Epithelial cell of proximal tubule (primary cell): Measurements from ENCODE around the gene TRIM10. TPM values are rescaled to one million over a fixed set of nuclear protein-coding genes. Genes with fewer than 3 reads are reported as not detected.

ENCODE experiments used
- DNase-seq: peaks from one replicate; pipeline ENCODE4 v3.0.0-alpha.2; 2011; ENCODE audit warnings: low read depth
- H3K4me3 ChIP-seq: 2 replicates; pipeline ENCODE4 v1.5.1; 2011; ENCODE audit warnings: low read depth, mild to moderate bottlenecking, low read length
- total RNA-seq: library from RNA; depleted of rRNA; stranded (reverse); fragments of >200 nt; gene quantifications from 2 replicates; pipeline ENCODE4 v1.2.3, GENCODE V29; 2015
- TF ChIP-seq, protein P1 (sequence below): conservative IDR thresholded peaks from 2 replicates; pipeline ENCODE4 v1.5.1; 2012; ENCODE audit warnings: low read depth, mild to moderate bottlenecking, low read length

TRIM10 gene
- total RNA-seq, 1 donor from 2014 or later = not detected

DNA sequence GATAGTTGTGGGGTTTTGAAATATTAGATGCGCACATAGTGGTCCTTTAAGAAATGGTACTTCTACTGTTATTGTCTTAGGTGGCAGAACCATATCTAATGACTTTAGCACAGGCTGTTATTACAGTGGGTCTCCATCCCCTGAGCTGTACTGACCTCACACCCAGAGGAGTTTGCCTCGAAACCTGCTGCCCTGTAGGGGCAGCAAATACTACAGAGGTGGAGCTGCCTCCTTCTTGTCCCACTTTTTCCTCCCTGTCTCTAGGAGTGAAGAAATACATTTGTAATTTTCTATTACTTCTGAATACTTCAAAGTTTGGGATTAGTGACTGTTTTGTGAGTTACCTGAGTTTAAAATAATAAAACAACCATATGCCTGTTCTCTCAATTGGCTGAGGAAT lies 56.4 kb downstream of the TRIM10 start:
- no peak for DNase-seq
- H3K4me3 ChIP-seq = no peak overlapping the region
- TF ChIP-seq, protein P1, sequence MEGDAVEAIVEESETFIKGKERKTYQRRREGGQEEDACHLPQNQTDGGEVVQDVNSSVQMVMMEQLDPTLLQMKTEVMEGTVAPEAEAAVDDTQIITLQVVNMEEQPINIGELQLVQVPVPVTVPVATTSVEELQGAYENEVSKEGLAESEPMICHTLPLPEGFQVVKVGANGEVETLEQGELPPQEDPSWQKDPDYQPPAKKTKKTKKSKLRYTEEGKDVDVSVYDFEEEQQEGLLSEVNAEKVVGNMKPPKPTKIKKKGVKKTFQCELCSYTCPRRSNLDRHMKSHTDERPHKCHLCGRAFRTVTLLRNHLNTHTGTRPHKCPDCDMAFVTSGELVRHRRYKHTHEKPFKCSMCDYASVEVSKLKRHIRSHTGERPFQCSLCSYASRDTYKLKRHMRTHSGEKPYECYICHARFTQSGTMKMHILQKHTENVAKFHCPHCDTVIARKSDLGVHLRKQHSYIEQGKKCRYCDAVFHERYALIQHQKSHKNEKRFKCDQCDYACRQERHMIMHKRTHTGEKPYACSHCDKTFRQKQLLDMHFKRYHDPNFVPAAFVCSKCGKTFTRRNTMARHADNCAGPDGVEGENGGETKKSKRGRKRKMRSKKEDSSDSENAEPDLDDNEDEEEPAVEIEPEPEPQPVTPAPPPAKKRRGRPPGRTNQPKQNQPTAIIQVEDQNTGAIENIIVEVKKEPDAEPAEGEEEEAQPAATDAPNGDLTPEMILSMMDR = no peak

DNA sequence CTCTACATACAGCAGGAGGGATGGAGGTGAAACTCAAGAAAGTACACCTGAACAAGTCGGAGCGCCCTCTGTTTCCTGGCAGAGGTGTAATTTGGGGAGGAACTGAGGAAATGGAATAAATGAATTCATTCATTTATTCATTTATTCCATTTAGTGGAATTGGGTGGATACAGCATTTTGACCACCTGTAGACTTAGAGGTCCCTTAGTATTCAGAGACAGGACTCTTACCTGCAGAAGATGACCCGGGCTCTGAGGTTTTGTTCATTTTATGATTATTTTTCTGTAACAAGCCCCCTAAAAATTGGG lies 57.2 kb downstream of the TRIM10 start:
- peak overlapping the region; percentile 52 for H3K4me3 ChIP-seq
- no peak for DNase-seq
- TF ChIP-seq, protein P1 = no peak

DNA sequence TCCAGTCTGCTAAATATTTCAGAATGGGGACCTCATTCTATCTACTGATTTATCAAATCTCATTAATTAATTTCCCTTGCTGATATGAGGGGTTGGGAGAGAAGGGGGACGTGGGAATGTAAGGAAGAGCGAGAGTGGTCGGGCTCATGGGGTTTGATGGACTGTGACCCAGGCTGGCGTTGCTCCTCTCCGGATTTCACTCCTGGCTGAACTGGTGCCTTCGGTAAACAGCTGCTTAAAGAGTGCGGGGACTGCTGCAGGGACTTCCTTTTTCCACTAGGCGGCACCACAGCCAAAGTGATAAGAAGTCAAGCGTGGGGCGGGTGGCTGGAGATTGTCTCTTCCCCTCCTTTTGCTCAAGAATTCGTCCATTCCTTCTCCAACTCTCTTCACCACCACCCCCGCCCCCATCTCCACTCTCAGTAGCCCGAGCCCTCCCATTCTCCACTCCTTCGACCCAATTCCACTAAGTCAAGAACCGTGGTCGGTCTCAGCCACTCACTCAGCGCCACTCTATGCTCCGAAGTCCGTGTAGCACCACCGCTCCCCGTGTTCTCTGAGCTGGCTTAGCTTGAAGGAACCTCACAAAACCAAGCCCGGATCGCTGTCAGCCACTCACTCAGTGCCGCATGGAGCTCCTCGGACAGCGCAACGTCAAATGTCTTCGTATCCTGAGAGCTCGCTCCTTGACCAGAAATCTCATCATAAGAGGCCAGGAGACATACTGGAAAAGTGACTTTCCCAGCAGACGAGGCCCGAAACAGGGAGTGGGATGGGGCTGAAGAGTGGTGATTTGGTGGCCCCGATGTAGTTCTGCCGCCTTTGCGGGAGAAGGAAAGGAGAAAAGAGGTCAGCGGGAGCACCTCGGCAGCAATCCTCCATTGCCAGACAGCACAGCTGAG lies 57.8 kb downstream of the TRIM10 start:
- TF ChIP-seq, protein P1 = peak; percentile 93
- peak overlapping the region; percentile 52 for H3K4me3 ChIP-seq
- peak; percentile 46 for DNase-seq

DNA sequence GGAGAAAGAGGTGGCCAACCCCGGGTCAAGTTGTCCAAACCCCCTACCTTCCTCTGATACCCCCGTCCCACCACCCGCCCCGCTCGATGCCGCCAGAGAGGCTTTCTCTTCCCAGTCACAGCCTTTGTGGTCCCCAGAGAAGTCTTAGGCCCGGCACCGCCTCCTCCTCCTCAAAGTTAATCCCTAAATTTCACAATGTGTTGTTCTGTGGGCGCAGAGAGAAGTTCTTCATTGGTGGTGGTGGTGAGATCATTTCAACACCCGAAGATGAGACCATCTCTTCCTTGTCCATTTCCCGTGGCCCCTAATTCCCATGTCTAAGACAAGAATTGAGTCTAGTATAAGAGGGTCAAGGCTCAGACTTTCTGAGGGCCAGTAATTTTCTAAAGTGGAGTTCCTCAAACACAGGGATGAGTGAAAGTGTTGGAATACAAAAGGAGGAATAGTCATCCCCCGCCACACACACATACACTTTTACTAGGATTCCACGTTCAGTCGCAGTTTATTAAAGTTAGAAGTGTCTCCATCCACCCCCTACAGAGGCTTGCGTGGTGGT lies 58.5 kb downstream of the TRIM10 start:
- H3K4me3 ChIP-seq = peak overlapping the region; percentile 52
- DNase-seq = no peak
- TF ChIP-seq, protein P1 = no peak

Other genes starting within 250 kb of the TRIM10 start
- gene HLA-A, start 218.7 kb downstream of the TRIM10 start, total RNA-seq = 132 and 479 TPM in 2 replicates
- gene POLR1H, start 99.9 kb downstream of the TRIM10 start, total RNA-seq = 30.3 and 31.7 TPM in 2 replicates
- gene PPP1R11, start 94.0 kb downstream of the TRIM10 start, total RNA-seq = 45.4 and 54.5 TPM in 2 replicates
- gene RNF39, start 85.4 kb downstream of the TRIM10 start, total RNA-seq = not detected in 2 replicates
- not detected in 2 replicates for gene TRIM31, start 48.1 kb downstream of the TRIM10 start, total RNA-seq
- gene TRIM40, start 25.1 kb downstream of the TRIM10 start, total RNA-seq = not detected in 2 replicates
- not detected in 2 replicates for gene TRIM15, start 2.3 kb upstream of the TRIM10 start, total RNA-seq
- 14.7 and 35.1 TPM in 2 replicates for gene TRIM26, start 52.2 kb upstream of the TRIM10 start, total RNA-seq
- gene TRIM39, start 165.7 kb upstream of the TRIM10 start, total RNA-seq = 9.8 and 14.2 TPM in 2 replicates
- 85.1 and 99.0 TPM in 2 replicates for gene RPP21, start 183.9 kb upstream of the TRIM10 start, total RNA-seq